Stimulated activated CD8-positive, alpha-beta memory T cell treated with anti-CD3 and anti-CD28 coated beads, Interleukin-2, amount 100 ng/mL, for 48 hours (primary cell): Measurements from ENCODE around the gene POU6F1.

Experiments
- DNase-seq, 2 donors: peaks; one replicate each; pipeline ENCODE4 v3.0.0-alpha.2; 2020; ENCODE audit warnings: low read depth in 2 of 2

The POU6F1 gene

GRCh38 chr12:51197736-51198567 lies 19.9 kb downstream of the POU6F1 start:
- no peak for DNase-seq

- no peak for DNase-seq
These were observed 21.3 kb downstream of the POU6F1 start for GRCh38 chr12:51196547-51196946.

DNA sequence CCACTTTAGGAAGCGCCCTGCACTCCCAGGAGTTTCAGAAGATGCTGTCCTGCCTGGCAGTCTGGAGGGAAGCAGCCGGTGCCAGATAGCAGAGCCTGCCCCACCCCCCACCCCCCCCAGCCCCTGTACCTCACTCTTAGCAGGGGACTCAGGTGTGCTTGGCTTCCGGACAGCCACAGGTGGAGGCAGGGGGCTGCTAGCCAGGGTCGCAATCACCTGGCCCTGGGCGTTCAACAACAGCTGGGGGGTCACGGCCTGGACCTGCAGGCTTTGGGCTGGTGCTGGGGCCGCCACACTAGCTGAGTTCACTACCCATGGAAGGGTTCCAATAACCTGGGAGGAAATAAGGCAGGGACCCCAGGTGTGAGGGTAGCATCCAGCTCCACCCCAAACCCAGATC lies 22.0 kb downstream of the POU6F1 start:
- no peak for DNase-seq

DNA sequence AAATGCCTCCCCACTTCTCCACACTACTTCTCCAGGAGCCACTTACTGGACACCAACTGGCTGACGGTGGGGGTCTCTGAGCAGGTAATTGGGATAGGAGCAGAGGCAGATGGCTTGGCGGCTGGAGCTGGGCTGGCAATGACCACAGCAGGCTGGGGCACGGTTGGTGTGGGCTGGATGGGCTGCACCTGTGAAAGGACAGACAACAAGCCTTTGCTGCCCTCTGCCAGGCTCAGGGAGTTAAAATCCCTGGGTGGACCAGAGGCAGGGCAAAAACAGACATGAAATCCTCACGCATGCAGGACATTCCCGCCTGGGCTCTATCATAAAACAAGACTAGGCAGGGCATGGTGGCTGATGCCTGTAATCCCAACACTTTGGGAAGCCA lies 25.6 kb downstream of the POU6F1 start:
- DNase-seq = no peak

GRCh38 chr12:51191516-51192283 lies 26.2 kb downstream of the POU6F1 start:
- no peak for DNase-seq

DNA sequence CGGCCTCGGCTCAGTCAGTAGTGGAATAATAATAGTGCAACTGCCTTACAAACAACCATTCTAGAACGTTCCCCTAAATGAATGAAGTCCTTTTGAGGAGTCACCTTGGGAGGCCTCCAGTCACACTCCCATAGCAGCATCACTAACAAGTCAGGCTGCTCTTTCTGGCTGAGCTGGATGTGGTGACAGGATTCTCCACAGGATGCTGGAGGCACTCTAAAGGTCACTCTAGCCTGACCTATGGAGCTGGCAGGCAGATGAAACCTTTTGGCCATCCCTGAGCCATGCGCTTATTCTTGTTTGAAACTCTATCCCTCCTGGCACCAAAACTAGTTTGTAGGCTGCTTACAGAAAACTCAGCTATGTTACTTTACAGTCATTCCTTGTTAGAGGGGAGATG lies 27.0 kb downstream of the POU6F1 start:
- no peak for DNase-seq

GRCh38 chr12:51189790-51190355 lies 28.0 kb downstream of the POU6F1 start:
- no peak for DNase-seq

DNA sequence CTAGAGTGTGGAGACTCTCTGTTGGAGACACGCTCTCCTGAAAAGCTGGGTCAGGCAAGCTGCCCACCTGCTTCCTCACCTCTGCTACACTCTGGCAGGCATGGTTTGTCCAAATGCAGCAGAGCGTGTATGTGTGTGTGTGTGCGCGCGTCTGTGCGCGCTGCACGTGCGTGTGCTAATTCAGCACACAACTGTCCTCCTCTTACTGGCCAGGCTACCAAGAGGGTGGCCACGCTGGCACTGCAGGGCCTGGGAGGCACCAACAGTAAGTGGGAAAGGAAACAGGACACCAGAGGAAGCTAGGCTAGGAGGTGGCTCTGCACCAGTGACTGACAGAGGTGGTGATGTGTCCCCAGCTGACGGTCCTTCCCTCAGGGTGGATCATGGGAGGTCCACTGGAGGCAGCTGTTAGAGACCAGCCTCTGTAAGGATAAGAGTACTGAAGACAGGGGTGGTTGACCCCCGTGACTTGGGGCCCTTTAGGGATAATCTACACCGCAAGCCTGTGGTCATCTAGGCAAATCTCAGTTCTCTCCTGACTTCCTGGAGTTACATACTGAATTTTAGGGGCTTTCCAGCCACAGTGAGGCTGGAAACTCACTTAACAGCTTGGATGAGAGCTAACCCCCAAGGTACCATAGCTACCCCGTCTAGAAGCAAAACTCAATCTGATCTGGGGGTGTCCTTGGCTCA lies 29.4 kb downstream of the POU6F1 start:
- DNase-seq = no peak

- DNase-seq = no peak
These were observed 30.4 kb downstream of the POU6F1 start for GRCh38 chr12:51187370-51187987.

DNA sequence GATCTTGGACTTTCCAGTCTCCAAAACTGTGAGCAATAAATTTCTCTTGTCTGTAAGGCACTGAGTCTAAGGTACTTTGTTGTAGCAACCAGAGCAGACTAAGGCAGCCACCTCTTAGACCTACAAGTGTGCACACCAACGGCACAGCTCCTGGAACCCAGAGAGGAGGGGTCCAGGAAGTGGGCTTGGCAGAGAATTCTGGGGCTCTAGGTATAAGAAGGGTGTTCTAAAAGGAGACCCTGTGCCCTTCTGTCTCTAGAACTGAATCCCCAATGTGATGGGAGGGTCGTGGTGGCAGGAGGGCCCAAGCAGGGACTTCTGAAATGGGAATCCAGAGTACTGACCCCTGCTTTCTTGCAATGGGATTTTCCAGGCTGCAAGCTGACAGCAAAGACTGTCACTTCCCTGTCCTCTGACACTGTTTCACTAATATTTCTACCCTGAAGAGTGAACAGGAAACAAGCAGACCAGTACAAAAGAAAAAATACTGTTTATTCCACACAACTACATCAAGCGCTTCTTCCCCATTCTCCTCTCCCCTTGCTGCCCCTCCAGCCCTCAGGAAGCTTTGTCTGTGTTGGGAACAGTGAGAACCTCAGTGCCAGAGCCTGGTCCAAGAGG lies 31.3 kb downstream of the POU6F1 start:
- DNase-seq = no peak

DNA sequence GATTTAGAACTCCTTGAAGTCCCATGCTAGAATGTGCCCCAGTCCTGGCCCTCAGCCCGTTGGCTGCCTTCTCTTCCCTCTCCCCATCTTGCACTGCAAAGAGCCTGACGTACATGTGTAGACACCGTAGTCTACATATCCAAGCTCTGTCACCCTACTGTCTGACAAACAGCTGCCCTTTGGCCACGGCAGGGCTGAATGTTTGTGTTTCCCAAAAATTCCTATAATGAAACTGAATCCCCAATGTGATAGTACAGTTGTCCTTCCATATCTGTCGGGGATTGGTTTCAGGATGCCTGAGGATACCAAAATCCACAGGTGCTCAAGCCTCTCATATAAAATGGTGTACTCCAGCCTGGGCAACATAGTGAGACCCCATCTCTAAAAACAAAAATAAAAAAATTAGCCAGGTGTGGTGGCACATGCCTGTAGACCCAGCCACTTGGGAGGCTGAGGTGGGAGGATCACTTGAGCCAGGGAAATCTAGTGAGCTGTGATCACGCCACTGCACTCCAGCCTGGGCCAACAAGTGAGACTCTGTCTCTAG lies 32.6 kb downstream of the POU6F1 start:
- DNase-seq = no peak

DNA sequence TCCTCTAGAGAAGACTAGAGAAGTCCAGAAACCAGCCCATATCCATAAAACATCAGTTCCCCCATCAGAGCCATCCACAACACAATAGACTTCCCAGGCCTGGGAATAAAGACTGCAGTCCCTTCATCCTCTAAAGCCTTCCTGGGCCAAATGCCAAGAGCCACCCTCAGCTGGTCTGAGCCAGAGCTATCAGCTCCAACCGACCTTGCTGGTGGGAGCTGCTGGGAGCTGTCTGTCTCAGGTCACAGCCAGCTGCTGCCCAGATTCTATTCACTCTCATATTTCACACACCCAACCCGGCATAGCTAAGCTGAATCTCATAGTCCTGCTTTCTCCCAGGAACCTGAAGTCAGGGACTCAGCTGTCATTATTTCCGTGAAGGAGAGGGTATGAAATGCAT lies 34.0 kb downstream of the POU6F1 start:
- DNase-seq = no peak

DNA sequence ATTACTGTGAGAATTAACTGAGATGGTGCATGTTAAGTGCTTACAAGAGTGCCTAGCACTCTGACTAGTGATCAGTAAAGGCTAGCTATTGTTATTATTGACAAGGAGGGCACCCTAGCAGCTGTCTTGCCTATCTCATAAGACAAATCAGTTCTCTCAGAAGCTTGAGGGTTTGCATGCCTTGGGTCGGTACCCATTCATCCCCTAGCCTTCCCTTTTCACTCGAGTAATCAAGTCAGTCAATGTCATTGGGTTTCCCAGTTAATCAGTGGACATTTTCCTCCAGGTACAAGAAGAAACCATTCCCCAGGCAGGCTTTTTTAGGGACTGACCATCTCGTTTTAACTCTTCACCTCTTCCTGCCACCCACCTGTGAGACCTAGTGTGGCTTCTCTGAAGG lies 34.5 kb downstream of the POU6F1 start:
- DNase-seq = no peak

DNA sequence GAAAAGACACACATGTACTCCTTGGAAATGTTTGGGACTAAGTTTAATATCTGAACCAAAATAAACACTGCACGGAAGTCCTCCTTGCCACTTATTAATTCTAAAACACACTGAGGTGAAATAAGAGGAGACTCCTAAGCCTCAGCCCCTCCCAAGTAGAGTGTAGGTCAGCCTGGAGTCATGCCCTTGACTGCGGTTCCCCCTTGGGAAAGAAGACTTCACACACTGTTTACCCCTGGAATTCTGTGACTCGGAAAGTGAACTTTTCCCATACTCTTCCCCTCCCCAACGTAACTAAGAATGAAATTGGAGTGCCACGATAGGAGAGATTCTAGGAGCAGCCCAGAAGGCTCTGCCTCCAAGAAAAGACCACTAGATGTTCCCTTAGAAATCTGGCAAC lies 36.3 kb downstream of the POU6F1 start:
- DNase-seq = no peak

GRCh38 chr12:51177897-51178296 lies 40.0 kb downstream of the POU6F1 start:
- no peak for DNase-seq

- no peak for DNase-seq
These were observed 43.4 kb downstream of the POU6F1 start for GRCh38 chr12:51174501-51174900.

DNA sequence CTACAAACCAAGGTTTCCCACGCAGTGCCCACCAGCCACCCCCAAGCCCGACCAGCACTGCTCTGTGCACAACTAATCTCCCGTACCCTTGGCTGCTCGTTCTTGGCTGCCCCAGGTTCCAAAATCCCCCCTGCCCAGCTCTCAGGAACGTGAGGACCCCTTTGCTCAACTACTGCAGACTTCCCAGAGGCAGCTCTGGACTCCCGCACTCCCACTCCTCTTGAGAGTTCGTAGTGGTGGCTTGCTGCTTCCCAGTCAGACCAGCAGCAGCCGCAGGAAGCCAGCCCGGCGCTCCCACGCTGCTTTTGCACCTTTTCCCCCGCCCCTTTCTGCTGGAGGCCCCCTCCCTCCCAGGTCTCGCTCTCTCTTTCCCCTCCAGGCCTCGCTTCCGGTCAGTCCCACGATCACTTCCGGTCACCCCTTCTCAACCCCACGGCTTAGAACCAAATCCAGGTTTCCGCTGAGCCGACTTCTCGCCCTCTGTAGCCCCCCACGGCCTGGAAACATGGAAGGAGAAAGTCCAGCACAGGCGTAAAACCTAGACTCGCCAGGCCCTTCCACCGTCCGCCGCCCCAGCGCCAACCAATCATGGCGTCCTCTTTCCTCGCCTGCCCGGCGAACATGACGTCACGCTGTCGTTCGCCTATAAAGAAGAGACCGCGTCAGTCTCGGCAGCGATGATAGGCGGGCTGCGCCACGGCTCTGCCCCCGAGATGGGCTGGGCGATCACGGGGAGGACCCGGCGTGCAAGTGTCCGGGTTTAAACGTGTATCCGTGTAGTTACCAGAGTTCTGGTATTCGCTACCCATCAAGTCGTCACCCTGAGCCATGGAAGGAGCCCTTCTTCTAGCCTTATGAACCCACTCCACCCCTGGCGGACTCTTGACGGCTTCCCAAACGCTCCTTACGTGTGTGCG lies 45.1 kb downstream of the POU6F1 start, which contains the start of gene TFCP2:
Gene TFCP2, minus strand, starts transcription at position 621 of the 917 bp plus-strand sequence. CDS start 713 bp downstream, outside the sequence.
- peak; percentile 89 to 91 for DNase-seq

DNA sequence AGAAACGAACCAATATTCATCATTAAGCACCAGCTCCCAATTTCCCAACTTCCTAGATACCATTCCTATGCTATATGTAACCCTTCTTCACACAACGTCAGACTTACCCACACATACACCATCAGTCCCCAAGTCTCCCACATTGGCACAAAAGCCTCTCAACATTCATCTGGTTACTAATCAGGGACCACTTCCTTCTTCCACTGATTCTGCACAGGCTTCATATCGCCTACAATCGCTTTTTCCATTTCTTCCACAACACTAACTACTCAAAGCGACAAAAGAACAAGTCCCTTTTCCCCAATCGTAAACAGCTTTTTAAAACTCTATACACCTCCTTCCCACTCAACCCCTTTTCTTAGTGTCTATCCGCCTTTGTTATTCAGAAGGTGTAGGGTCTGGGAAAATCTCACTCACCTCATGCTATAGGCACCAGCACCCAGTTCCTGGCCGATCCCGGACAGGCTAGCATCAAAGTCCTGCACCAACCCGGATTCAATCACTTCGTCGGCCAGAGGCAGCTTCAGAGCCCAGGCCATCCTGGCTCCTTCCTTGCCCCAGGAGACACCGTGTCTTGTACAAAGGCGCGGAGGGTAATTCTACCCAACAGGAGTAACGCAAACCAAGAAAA lies 45.9 kb downstream of the POU6F1 start:
- peak in 1 of 2 donors; percentile 11 for DNase-seq

DNA sequence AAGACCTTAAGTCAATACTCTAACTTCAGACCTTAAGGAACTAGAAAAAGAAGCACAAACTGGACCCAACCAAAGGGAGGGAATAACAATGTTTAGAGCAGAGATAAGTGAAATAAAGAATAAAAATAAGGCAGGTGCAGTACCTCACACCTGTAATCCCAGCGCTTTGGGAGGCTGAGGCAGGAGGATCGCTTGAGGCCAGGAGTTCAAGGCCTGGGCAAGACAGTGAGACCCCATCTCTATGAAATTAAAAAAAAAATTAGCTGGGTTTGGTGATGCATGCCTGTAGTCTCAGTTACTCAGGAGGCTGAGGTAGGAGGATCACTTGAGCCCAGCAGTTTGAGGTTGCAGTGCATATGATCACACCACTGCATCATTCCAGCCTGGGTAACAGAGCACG lies 54.1 kb downstream of the POU6F1 start:
- DNase-seq = no peak
